ENCODE results near the gene CFAP61.

The CFAP61 gene

DNA sequence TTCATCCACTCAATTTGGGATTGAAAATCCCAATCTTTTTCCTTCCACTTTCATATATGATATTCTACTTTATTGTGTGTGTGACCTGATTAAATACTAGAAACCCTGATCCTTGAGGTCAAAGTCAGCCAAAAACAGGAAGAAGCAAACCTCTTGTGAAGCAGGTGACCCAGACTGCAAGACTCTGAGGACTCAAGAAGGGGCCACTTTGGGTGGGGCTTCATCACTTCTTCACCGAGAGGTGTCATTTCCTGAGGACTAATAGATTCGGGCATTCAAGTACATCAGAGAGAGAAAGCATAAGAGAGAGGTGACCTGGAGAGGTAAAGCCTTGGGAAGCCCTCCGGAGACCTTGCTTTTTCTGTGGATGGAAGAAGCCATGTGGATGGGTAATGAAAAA, 129.0 kb downstream of the CFAP61 start:
- no peak overlapping the region for H3K4me3 ChIP-seq (ENCODE audit: low read depth, low read length)
- TF ChIP-seq, protein P1, sequence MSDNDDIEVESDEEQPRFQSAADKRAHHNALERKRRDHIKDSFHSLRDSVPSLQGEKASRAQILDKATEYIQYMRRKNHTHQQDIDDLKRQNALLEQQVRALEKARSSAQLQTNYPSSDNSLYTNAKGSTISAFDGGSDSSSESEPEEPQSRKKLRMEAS (IDR thresholded peaks at IDR 0.05; ENCODE audit: low read depth, low read length): no peak
- TF ChIP-seq, protein P2, sequence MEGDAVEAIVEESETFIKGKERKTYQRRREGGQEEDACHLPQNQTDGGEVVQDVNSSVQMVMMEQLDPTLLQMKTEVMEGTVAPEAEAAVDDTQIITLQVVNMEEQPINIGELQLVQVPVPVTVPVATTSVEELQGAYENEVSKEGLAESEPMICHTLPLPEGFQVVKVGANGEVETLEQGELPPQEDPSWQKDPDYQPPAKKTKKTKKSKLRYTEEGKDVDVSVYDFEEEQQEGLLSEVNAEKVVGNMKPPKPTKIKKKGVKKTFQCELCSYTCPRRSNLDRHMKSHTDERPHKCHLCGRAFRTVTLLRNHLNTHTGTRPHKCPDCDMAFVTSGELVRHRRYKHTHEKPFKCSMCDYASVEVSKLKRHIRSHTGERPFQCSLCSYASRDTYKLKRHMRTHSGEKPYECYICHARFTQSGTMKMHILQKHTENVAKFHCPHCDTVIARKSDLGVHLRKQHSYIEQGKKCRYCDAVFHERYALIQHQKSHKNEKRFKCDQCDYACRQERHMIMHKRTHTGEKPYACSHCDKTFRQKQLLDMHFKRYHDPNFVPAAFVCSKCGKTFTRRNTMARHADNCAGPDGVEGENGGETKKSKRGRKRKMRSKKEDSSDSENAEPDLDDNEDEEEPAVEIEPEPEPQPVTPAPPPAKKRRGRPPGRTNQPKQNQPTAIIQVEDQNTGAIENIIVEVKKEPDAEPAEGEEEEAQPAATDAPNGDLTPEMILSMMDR (IDR thresholded peaks at IDR 0.05; ENCODE audit: low read depth, low read length): no peak
- TF ChIP-seq POLR2A (IDR thresholded peaks at IDR 0.05; ENCODE audit: extremely low read depth, insufficient read length) (no peak), MYC (IDR thresholded peaks at IDR 0.05; ENCODE audit: low read depth, low read length) (no peak)
- DNase-seq (ENCODE audit: low read depth): no peak

DNA sequence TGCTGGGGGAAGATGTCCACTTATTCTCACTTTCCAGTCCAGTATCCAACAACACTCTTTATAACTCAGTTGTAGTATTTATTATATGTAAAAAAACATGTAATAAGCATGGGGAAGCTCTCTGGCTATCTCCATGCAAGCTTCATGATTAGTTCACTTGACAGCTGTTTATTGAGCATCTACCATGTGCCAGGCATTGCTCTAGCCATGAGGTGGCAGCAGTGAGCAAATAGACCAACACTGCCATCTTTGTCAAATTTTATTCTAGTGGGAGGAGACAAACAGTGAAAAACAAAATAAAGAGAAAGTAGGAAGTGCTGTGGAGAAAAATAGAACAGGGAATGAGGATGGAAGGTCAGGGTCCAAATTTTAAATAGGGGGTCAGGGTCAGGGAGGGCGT, 131.8 kb downstream of the CFAP61 start:
- no peak overlapping the region for H3K4me3 ChIP-seq (ENCODE audit: low read depth, low read length)
- peak; percentile 42 for DNase-seq (ENCODE audit: low read depth)
- no peak for TF ChIP-seq MYC (IDR thresholded peaks at IDR 0.05; ENCODE audit: low read depth, low read length)
- TF ChIP-seq, protein P1 (IDR thresholded peaks at IDR 0.05; ENCODE audit: low read depth, low read length): peak; percentile 38; the same call in 1 of the 2 replicates
- TF ChIP-seq, protein P2 (IDR thresholded peaks at IDR 0.05; ENCODE audit: low read depth, low read length): peak; percentile 60
- no peak for TF ChIP-seq POLR2A (IDR thresholded peaks at IDR 0.05; ENCODE audit: extremely low read depth, insufficient read length)

DNA sequence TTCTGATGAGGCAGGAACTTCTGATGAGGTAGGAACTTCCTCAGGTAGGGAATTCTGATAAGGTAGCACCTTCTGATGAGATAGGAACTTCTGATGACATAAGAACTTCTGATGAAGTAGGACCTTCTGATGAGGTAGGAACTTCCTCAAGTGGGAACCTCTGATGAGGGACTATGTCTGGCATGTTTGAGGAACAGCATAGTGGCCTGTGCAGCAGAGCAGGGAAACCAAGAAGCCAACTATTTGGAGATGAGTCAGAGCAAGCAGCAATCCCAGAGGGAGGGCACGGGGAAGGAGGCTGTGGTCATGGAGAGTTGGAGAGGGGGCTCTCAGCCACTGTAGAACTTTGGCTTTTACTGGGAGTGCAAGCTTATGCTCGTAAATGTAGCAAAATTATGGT, 132.4 kb downstream of the CFAP61 start:
- TF ChIP-seq, protein P2 (IDR thresholded peaks at IDR 0.05; ENCODE audit: low read depth, low read length): no peak
- TF ChIP-seq, protein P1 (IDR thresholded peaks at IDR 0.05; ENCODE audit: low read depth, low read length): no peak
- TF ChIP-seq MYC (IDR thresholded peaks at IDR 0.05; ENCODE audit: low read depth, low read length) (no peak), POLR2A (IDR thresholded peaks at IDR 0.05; ENCODE audit: extremely low read depth, insufficient read length) (no peak)
- DNase-seq (ENCODE audit: low read depth): peak; percentile 17
- H3K4me3 ChIP-seq (ENCODE audit: low read depth, low read length): no peak overlapping the region

DNA sequence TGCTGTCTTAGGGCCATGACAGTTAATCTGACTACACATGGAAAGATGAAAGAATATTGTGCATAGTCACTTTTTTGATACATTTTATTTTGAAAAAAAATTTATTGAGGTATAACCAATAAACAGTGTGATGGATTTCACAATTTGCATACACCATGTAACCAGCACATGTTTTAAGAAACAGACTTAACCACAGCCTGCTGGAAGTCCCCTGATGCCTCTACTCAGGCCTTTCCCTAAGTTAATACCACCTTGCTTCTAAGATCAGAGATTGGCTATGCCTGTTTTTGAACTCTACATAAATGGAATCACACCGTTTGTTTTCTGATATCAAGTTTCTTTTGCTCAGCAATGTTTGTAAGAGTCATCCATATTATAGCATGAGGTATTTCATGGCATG, 136.3 kb downstream of the CFAP61 start:
- TF ChIP-seq POLR2A (IDR thresholded peaks at IDR 0.05; ENCODE audit: extremely low read depth, insufficient read length): no peak
- TF ChIP-seq, protein P1 (IDR thresholded peaks at IDR 0.05; ENCODE audit: low read depth, low read length): no peak
- no peak for TF ChIP-seq MYC (IDR thresholded peaks at IDR 0.05; ENCODE audit: low read depth, low read length)
- TF ChIP-seq, protein P2 (IDR thresholded peaks at IDR 0.05; ENCODE audit: low read depth, low read length): no peak
- no peak for DNase-seq (ENCODE audit: low read depth)
- no peak overlapping the region for H3K4me3 ChIP-seq (ENCODE audit: low read depth, low read length)

DNA sequence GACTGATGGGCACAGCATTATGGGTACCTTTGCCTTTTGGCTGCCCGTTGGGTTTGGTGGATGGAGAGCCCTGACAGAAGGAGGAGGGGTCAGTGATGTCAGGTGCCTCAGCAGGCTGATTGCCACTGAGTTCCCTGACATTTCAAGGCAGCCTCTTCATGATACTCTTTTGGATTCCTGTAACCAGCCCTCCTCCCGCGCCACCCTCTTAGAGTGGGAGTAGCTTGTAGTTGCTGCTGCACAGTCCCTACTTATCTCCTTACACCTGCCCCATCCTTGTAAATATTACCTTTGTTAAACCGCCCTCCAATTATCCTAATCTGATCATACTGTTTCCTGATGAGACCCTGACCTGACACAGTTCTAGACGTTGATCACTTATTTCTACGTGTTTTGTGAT, 140.0 kb downstream of the CFAP61 start:
- DNase-seq (ENCODE audit: low read depth): no peak
- no peak overlapping the region for H3K4me3 ChIP-seq (ENCODE audit: low read depth, low read length)
- no peak for TF ChIP-seq POLR2A (IDR thresholded peaks at IDR 0.05; ENCODE audit: extremely low read depth, insufficient read length)

DNA sequence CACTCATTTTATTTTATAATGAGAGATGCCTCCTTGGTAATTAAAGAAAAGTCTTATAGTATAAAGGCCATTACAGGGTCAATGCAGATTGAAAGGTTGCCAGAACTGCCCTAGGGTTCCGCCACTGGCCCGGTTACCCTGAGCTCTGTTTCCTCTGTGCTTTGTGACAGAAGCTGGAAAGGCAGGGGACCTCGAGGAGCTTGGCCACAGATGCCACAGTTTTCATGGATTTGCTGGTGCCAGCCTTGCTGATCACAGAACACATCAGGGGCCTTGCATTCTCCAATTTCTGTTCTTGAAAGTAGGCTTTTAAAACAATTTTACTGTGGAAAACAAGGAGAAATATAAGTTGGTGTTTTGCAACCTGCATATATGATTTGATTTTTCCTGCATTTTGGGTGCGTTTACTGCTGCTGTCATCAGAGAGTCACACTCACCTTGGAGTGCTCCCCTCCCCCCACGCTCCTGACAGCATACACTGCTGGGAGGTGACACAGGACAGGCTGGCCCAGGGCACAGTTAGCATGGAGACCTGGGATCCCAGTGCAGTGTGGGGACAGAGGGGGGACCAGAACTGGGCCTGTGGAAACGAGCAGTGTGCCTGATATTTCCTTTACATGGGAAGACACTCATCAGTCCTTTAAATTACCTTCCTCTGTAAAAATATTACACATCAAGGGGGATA, 142.8 kb downstream of the CFAP61 start:
- TF ChIP-seq POLR2A (IDR thresholded peaks at IDR 0.05; ENCODE audit: extremely low read depth, insufficient read length) (no peak), MYC (IDR thresholded peaks at IDR 0.05; ENCODE audit: low read depth, low read length) (no peak)
- TF ChIP-seq, protein P2 (IDR thresholded peaks at IDR 0.05; ENCODE audit: low read depth, low read length): no peak
- TF ChIP-seq, protein P1 (IDR thresholded peaks at IDR 0.05; ENCODE audit: low read depth, low read length): no peak
- no peak overlapping the region for H3K4me3 ChIP-seq (ENCODE audit: low read depth, low read length)
- DNase-seq (ENCODE audit: low read depth): no peak

All from NB4 (cell line).